ENCODE data around the gene GRID1. TPM values are rescaled to one million over a fixed set of nuclear protein-coding genes. Genes with fewer than 3 reads are reported as not detected.

The GRID1 gene
- total RNA-seq, 4 donors from 2014 or later, result 0.03 to 2.7 (median 0.49) TPM

DNA sequence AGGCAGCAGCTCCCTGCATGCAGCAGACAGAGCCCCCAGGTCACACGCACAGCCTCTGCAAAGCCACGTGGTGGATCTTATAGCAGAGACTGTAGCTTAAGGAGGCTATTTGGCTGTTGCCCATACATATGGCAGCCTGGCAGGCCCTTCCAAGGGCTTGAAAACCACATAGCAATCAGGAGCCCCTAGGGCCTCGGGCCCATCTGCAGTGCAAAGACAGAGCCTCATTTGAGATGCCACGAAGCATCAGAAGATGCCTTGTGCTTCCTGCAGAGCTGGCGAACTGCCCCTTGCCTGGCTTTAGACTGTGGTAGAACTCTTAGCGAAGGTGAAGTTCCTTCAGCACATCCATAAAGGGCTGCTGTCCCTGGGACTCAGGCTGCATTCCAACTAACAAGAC is 309.9 kb downstream of the GRID1 start:
- TF ChIP-seq, protein P1, sequence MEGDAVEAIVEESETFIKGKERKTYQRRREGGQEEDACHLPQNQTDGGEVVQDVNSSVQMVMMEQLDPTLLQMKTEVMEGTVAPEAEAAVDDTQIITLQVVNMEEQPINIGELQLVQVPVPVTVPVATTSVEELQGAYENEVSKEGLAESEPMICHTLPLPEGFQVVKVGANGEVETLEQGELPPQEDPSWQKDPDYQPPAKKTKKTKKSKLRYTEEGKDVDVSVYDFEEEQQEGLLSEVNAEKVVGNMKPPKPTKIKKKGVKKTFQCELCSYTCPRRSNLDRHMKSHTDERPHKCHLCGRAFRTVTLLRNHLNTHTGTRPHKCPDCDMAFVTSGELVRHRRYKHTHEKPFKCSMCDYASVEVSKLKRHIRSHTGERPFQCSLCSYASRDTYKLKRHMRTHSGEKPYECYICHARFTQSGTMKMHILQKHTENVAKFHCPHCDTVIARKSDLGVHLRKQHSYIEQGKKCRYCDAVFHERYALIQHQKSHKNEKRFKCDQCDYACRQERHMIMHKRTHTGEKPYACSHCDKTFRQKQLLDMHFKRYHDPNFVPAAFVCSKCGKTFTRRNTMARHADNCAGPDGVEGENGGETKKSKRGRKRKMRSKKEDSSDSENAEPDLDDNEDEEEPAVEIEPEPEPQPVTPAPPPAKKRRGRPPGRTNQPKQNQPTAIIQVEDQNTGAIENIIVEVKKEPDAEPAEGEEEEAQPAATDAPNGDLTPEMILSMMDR (IDR thresholded peaks at IDR 0.05), result no peak
- TF ChIP-seq POLR2A (IDR thresholded peaks at IDR 0.05), result no peak
- no peak overlapping the region for H3K27ac ChIP-seq
- DNase-seq, result no peak
- no peaks in the 10 kb centered on the region for H3K27me3 ChIP-seq
- 70% methylated on average over 2 of the region's 6 CpGs; no CpG with 5 or more reads in 1 of the 2 donors for WGBS, 2 donors
- H3K4me3 ChIP-seq, result no peak overlapping the region
- no peaks in the 10 kb centered on the region for H3K9me3 ChIP-seq
- H3K36me3 ChIP-seq, result no peaks in the 10 kb centered on the region
- H3K4me1 ChIP-seq, result no peaks in the 10 kb centered on the region
- intact Hi-C loops (cut with DNase I), result no loop called here

DNA sequence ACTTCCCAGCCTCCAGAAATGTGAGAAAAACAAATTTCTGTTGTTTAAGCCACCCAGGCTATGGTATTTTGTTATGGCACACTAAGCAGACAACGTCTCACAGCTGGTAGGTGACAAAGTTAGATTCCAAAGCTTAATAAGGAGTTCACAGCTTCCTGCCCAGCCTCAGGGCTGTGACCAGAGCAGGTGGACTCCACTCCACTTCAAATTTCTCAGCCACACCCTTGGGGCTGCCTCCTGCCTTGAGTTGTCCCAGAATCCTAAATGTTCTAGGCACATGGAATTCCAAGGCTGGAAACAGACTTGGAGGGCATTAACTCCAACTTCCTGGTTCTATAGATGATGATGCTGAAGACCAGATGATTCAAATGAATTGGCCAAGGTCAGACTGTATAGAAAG is 310.7 kb downstream of the GRID1 start:
- Histone ChIP-seq H3K4me1 (no peaks in the 10 kb centered on the region), H3K27me3 (no peaks in the 10 kb centered on the region), H3K4me3 (no peak overlapping the region), H3K36me3 (no peaks in the 10 kb centered on the region), H3K9me3 (no peaks in the 10 kb centered on the region), H3K27ac (no peak overlapping the region)
- TF ChIP-seq, protein P1 (IDR thresholded peaks at IDR 0.05), result no peak
- TF ChIP-seq POLR2A (IDR thresholded peaks at IDR 0.05), result no peak
- 73 to 75% methylated on average over 1 of the region's 1 CpG for WGBS, 2 donors
- DNase-seq, result no peak
- intact Hi-C loops (cut with DNase I), result no loop called here

DNA sequence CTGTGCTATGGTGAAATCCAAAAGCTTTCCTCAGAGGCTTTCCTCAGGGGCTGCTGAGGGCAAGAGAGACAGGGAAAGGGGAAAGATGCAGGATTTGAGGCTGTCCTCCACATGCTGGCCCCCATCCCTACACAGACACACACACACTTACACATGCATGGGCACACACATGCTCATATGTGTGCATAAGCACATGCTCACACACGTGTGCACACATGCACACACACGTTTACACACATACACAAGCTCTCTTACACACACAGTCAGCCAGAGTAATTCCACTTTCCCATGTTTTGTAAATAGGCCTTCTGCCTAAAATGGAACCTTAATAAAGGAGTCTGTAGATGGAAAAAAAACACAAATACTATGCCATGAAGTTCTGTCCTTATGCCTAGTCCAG is 312.9 kb downstream of the GRID1 start:
- Histone ChIP-seq H3K36me3 (no peaks in the 10 kb centered on the region), H3K9me3 (peaks cover 0 to 4% (median 0%) of the 10 kb centered on the region in 3 donors), H3K4me3 (no peak overlapping the region), H3K4me1 (no peaks in the 10 kb centered on the region), H3K27ac (no peak overlapping the region), H3K27me3 (no peaks in the 10 kb centered on the region)
- intact Hi-C loops (cut with DNase I), result no loop called here
- no peak for DNase-seq
- TF ChIP-seq, protein P1 (IDR thresholded peaks at IDR 0.05), result no peak
- TF ChIP-seq POLR2A (IDR thresholded peaks at IDR 0.05), result no peak
- 75 to 81% methylated on average over 2 of the region's 2 CpGs for WGBS, 2 donors

DNA sequence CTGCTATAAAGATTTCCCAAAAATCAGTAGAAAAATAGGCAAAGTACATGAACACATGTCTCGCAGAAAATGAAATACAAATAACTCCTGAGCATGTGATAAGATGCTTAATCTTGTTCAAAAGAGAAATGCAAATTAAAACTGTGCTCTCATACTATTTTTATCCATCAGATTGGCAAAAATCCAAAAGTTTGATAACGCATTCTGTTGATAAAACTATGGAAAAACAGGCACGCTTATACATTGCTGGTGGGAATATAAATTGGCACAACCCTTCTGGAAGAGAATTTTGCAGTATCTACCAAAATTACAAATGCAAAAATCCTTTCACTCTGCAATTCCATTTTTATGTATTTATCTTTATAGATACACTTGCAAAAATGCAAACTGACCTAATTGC is 315.0 kb downstream of the GRID1 start:
- DNase-seq, result no peak
- Histone ChIP-seq H3K9me3 (peaks cover 0 to 4% (median 0%) of the 10 kb centered on the region in 3 donors), H3K36me3 (no peaks in the 10 kb centered on the region), H3K4me1 (no peaks in the 10 kb centered on the region), H3K27me3 (no peaks in the 10 kb centered on the region), H3K27ac (no peak overlapping the region), H3K4me3 (no peak overlapping the region)
- no peak for TF ChIP-seq POLR2A (IDR thresholded peaks at IDR 0.05)
- TF ChIP-seq, protein P1 (IDR thresholded peaks at IDR 0.05), result no peak
- intact Hi-C loops (cut with DNase I), result no loop called here
- WGBS, 2 donors, result 85 to 86% methylated on average over 3 of the region's 3 CpGs

DNA sequence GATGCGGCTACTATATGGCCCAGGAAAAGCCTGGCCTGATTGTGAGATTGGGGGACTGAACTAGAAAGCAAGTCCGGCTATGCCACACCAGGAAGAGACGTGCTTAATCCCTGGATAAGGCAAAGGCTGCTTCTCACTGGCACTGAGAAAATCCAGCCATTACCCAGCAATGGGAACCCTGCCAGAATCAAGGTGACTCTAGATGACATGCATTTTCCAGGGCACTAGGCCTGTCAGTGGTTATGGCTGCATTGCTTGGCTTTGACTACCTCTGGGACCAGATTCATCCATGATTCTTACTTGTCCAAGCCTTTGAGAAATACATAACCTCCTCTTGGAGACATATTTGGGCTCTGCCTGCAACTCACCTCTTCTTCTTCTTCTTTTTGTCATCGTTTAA is 317.2 kb downstream of the GRID1 start:
- intact Hi-C loops (cut with DNase I), result no loop called here
- H3K4me3 ChIP-seq, result no peak overlapping the region
- no peaks in the 10 kb centered on the region for H3K27me3 ChIP-seq
- H3K4me1 ChIP-seq, result peaks cover 0 to 1% (median 0%) of the 10 kb centered on the region in 3 donors
- 79 to 90% methylated on average over 4 of the region's 4 CpGs for WGBS, 2 donors
- peaks cover 0 to 4% (median 0%) of the 10 kb centered on the region in 3 donors for H3K9me3 ChIP-seq
- no peaks in the 10 kb centered on the region for H3K36me3 ChIP-seq
- TF ChIP-seq, protein P1 (IDR thresholded peaks at IDR 0.05), result no peak
- TF ChIP-seq POLR2A (IDR thresholded peaks at IDR 0.05), result no peak
- H3K27ac ChIP-seq, result no peak overlapping the region
- no peak for DNase-seq

All from esophagus squamous epithelium (tissue), 5 donors.